Nephron (organoid): Measurements from ENCODE around the gene MAMSTR.
"Not testable (repeated sequence)": the region's sequence is repeated elsewhere in the genome, so short reads cannot be mapped to it uniquely, and the experiment has no call there.

Experiments used
- H3K27ac Mint-ChIP-seq, 3 experiments: 2 replicates each; pipeline ENCODE4 v1.8.0; 2020; ENCODE audit warnings: mixed read lengths in 3 of 3, mild to moderate bottlenecking in 2 of 3, moderate library complexity in 1 of 3
- H3K27me3 Mint-ChIP-seq: 2 replicates; pipeline ENCODE4 v1.8.0; 2021; ENCODE audit warnings: low read depth, mild to moderate bottlenecking, moderate library complexity, mixed read lengths
- H3K36me3 Mint-ChIP-seq: 2 replicates; pipeline ENCODE4 v1.8.0; 2020; ENCODE audit warnings: low read depth, mixed read lengths
- H3K4me1 Mint-ChIP-seq: 2 replicates; pipeline ENCODE4 v1.8.0; 2020; ENCODE audit warnings: mixed read lengths
- H3K4me3 Mint-ChIP-seq, 3 experiments: 2 replicates each; pipeline ENCODE4 v1.8.0; 2020; ENCODE audit warnings: mild to moderate bottlenecking in 3 of 3, mixed read lengths in 3 of 3, moderate library complexity in 2 of 3
- H3K9me3 Mint-ChIP-seq: 2 replicates; pipeline ENCODE4 v1.8.0; 2020; ENCODE audit warnings: mixed read lengths
- TF ChIP-seq, protein P1 (sequence below), 3 experiments: fragments of 200-600 bp; sonication (generic); IDR thresholded peaks; one replicate each; pipeline ENCODE4 v1.5.0; 2021; ENCODE audit warnings: antibody characterized with exemption in 3 of 3; ENCODE audit not compliant: unreplicated experiment in 3 of 3

MAMSTR gene, protein sequence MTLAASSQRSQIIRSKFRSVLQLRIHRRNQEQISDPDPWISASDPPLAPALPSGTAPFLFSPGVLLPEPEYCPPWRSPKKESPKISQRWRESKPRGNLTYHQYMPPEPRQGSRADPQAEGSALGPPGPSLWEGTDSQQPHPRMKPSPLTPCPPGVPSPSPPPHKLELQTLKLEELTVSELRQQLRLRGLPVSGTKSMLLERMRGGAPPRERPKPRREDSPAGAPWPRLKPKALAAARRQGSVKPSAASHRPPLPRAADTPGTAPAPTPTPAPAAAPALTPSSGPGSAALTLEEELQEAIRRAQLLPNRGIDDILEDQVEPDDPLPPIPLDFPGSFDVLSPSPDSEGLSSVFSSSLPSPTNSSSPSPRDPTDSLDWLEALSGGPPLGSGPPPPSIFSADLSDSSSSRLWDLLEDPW

DNA sequence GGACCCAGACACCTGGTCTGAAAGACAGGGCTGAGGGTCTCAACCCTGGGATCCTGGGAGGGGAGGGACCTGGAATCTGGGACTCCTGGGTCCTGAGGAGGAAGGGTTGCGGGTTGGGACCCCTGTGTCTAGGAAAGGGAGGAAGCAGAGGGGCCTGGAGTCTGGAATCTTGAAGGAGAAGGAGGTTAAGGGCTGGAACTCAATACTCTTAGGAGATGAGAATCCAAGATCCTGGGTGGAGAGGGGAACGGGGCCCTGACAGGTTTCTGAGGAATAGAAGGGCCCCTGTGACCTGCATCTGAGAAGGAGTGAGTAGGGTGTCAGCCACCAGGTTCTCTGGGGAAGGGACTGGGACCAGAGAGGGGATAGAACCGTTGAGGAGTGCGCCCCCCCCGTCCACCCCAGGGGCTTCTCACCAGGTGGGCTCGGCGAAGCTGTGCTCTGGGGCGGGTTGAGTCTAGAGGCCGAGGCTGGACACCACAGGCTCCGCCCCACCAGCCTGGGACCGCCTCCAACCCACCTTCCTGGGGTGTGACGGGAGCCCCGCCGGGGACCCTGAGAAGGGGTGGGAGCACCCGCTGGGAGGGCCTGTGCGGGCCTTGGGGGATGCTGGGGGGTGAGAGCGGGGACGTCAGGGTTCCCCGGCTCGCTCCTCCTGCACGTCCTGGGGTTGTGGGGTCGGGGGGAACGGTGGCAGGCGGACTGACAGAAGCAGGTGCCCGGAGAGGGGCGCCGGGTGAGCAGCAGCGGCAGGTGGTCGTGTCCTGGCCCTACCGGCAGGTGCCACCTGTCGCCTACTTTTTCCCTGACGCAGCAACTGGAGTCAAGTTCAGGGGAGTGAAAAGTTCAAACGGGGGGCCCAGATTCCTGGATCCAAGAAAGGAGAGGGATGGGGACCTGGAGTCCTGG is at the start of gene MAMSTR:
Gene MAMSTR, minus strand, starts transcription at position 463 of the 909 bp plus-strand sequence. CDS start 694 bp downstream, outside the sequence.
- H3K27ac Mint-ChIP-seq, result peak within 1 kb of the TSS; percentile 98
- peaks cover 50% of the 10 kb centered on the region for H3K4me1 Mint-ChIP-seq
- peak within 1 kb of the TSS; percentile 91 to 94 (median 93) for H3K4me3 Mint-ChIP-seq
- H3K27me3 Mint-ChIP-seq, result no peaks in the 10 kb centered on the region
- no peaks in the 10 kb centered on the region for H3K36me3 Mint-ChIP-seq
- no peaks in the 10 kb centered on the region for H3K9me3 Mint-ChIP-seq
- TF ChIP-seq, protein P1, sequence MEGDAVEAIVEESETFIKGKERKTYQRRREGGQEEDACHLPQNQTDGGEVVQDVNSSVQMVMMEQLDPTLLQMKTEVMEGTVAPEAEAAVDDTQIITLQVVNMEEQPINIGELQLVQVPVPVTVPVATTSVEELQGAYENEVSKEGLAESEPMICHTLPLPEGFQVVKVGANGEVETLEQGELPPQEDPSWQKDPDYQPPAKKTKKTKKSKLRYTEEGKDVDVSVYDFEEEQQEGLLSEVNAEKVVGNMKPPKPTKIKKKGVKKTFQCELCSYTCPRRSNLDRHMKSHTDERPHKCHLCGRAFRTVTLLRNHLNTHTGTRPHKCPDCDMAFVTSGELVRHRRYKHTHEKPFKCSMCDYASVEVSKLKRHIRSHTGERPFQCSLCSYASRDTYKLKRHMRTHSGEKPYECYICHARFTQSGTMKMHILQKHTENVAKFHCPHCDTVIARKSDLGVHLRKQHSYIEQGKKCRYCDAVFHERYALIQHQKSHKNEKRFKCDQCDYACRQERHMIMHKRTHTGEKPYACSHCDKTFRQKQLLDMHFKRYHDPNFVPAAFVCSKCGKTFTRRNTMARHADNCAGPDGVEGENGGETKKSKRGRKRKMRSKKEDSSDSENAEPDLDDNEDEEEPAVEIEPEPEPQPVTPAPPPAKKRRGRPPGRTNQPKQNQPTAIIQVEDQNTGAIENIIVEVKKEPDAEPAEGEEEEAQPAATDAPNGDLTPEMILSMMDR (IDR thresholded peaks at IDR 0.05; ENCODE audit: unreplicated experiment in 3 of 3), result no peak

DNA sequence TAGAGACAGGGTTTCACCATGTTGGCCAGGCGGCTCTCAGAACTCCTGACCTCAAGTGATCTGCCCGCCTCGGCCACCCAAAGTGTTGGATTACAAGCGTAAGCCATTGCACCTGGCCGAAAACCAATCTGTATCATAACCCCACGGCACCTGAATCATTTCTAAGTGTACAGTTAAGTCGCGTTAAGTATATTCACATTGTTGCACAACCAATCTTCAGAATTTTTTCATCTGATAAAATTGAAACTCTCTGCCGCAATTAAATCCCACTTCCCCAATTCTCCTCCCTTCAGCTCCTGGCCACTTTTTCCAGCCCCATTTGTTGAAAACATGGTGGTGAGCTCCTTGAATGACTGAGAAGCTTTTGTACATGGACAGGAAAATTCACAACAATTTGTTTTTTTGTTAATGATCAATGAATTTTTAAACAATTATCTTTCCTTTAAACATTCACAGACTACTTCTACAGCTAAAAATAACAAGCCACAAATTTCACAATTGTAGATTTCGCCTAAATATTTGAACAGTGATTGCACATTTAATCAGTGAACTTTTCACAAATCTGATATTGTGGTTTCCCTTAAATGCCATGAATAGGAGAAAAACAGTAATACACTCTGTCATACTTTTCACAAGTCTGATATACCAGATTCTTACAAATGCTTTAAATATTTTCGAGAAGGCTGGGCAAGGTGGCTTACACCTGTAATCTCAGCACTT is 49.6 kb upstream of the MAMSTR start:
- peaks cover 16% of the 10 kb centered on the region for H3K27me3 Mint-ChIP-seq
- no peaks in the 10 kb centered on the region for H3K36me3 Mint-ChIP-seq
- H3K27ac Mint-ChIP-seq, result no peak overlapping the region
- no peak overlapping the region for H3K4me3 Mint-ChIP-seq
- H3K4me1 Mint-ChIP-seq, result peaks cover 9% of the 10 kb centered on the region
- TF ChIP-seq, protein P1 (IDR thresholded peaks at IDR 0.05; ENCODE audit: unreplicated experiment in 3 of 3), result no peak
- no peaks in the 10 kb centered on the region for H3K9me3 Mint-ChIP-seq

DNA sequence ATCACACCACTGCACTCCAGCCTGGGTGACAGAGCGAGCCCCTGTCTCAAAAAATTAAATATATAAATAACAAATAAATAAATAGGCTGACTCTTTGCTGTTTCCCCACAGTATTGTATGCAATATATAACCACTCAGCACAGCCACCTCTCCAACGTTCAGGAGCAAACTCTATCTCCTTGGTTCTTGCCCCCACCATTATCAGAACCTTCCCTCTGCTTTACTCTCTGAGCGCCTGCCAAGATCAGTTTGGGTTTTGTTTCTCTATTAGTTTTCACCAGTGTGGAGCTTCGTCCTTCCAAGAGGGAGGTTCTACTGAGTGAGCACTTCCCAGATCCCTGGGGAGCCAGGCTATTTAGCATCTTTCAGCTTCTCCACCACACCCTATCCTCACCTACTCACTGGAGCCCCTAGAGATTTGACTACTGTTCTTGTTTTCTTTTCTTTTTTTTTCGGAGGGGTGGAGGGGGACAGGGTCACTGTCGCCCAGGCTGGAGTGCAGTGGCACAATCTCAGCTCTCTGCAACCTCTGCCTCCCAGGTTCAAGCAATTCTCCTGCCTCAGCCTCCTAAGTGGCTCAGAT is 48.7 kb upstream of the MAMSTR start:
- not testable (repeated sequence) for H3K4me1 Mint-ChIP-seq, H3K27ac Mint-ChIP-seq, H3K4me3 Mint-ChIP-seq, H3K9me3 Mint-ChIP-seq, H3K36me3 Mint-ChIP-seq
- H3K27me3 Mint-ChIP-seq, result peaks cover 16% of the 10 kb centered on the region

DNA sequence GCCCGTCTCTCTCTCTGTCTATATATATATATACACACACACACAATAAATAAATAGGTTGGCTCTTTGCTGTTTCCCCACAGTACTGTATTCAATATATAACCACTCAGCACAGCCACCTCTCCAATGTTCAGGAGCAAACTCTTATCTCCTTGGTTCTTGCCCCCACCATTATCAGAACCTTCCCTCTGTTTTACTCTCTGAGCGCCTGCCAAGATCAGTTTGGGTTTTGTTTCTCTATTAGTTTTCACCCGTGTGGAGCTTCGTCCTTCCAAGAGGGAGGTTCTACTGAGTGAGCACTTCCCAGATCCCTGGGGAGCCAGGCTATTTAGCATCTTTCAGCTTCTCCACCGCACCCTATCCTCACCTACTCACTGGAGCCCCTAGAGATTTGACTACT is 46.3 kb upstream of the MAMSTR start:
- not testable (repeated sequence) for H3K36me3 Mint-ChIP-seq, H3K27ac Mint-ChIP-seq, H3K4me1 Mint-ChIP-seq, H3K4me3 Mint-ChIP-seq, H3K9me3 Mint-ChIP-seq
- H3K27me3 Mint-ChIP-seq, result peaks cover 23% of the 10 kb centered on the region

DNA sequence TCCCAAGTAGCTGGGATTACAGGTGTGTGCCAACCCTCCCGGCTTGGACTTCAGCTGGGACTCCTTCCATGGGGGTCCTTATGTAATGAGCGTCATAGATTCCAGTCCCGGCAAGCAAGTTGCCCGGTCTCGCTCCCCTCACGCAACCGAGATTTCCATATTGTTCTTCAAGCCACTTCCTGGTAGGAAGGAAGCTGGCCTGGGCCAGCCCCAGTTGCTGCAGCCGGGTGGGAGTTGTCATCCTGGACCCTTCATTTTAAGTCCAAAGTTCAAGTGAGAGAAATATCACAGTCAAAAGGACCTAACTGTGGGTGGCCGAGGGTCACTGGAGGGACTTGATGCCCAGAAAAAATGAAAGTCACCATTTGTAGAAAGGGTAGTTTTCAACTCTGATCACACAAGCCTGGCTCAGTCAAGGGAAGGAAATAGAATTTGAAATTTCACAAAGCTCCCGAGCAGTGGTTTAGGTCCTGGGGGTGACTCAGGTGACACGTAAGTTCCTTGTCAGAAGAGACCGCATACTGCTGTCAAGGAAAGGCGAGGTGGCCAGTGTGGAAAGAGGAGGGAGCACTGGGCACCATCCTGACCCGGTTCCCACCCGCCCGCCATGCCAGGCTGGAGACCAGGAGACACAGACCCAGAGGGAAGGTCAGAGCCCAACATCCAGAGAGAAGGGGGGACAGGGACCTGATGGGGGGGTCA is 41.1 kb upstream of the MAMSTR start:
- Mint-ChIP-seq H3K27me3 (peaks cover 19% of the 10 kb centered on the region), H3K27ac (no peak overlapping the region), H3K4me3 (no peak overlapping the region), H3K36me3 (no peaks in the 10 kb centered on the region), H3K4me1 (no peaks in the 10 kb centered on the region), H3K9me3 (no peaks in the 10 kb centered on the region)
- TF ChIP-seq, protein P1 (IDR thresholded peaks at IDR 0.05; ENCODE audit: unreplicated experiment in 3 of 3), result no peak

DNA sequence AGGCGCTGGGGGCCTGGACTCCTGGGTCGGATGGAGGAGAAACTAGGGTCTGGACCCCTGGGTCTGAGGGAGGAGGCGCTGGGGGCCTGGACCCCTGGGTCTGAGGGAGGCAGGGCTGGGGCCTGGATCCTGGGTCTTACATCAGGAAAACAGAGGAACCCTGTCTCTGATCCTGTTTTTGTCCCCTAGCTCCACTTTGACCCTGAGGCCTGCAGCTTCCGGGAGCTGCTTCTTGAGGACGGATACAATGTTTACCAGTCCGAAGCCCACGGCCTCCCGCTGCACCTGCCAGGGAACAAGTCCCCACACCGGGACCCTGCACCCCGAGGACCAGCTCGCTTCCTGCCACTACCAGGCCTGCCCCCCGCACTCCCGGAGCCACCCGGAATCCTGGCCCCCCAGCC is 38.2 kb upstream of the MAMSTR start:
- Mint-ChIP-seq H3K36me3 (no peaks in the 10 kb centered on the region), H3K4me1 (peaks cover 13% of the 10 kb centered on the region), H3K27me3 (peaks cover 25% of the 10 kb centered on the region), H3K27ac (no peak overlapping the region), H3K4me3 (no peak overlapping the region), H3K9me3 (no peaks in the 10 kb centered on the region)
- TF ChIP-seq, protein P1 (IDR thresholded peaks at IDR 0.05; ENCODE audit: unreplicated experiment in 3 of 3), result no peak
